Measurements from ENCODE around the gene BTBD16. TPM values are rescaled to one million over a fixed set of nuclear protein-coding genes. Genes with fewer than 3 reads are reported as not detected.

Gene BTBD16
- total and polyA plus RNA-seq, 2 experiments from 2014 or later = 0.09 to 0.16 TPM

DNA sequence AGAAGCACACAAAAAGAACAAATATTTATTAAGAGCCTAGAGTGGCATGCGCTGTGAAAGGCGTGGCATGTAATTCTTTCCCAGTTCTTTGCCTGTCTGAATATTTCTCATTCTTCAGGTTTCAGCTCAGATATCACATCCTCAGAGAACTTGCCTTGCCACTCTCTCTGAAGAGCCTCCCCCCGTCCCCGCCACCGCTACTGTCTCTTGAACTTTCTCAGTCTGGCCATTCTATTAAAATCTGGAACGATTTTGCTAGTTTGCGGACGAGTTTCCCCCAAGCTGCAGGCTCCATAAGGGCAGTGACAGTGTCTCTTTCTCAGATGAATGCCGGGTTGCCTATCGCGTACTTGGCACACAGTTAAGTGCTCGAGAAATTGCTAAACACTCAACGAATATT is 102.6 kb downstream of the BTBD16 start:
- Histone ChIP-seq H3K4me1 (ENCODE audit: low read depth) (peaks cover 17% of the 10 kb centered on the region), H3K36me3 (no peaks in the 10 kb centered on the region)

DNA sequence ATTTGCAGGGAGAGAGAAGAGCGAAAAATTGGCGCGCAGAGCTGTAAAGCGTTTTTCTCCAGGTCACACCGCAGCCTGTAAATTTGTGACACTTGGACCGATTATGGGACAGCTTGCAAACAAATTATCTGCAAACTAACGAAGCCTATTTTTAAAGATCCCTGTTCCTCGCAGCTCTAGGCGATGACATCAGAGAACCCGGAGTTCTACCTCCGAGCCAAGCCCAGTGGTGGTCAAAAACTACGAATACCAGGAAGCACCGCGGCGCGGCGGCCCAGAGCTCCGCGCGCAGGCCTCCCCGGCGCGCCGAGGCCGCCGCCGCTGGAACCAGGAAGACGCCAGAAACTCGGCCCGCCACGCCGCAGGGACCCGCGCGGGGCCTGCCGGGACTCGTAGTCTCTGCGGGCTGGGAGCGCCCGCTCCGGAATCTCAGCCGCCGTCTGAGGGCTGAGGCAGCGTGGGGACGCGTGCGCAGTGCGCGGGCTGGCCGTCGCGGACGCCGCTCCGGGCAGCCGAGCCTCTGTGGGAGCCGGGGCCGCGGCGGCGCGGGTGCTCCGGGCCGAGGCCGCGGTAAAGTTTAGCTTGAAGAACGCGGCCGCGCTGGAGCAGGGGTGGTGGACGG is 103.3 kb downstream of the BTBD16 start, which contains the start of gene PLEKHA1:
PLEKHA1 (plus strand) TSS at position 472 of the 622 bp plus-strand sequence. CDS start 18,493 bp downstream, outside the sequence.
- peak within 1 kb of the TSS; percentile 88 for H3K4me3 ChIP-seq
- H3K27me3 ChIP-seq = no peaks in the 10 kb centered on the region
- peak; percentile 97 for DNase-seq (ENCODE audit: low read depth in 1 of 2, low spot score in 1 of 2)
- no peaks in the 10 kb centered on the region for H3K36me3 ChIP-seq
- no peak for TF ChIP-seq CTCF (IDR thresholded peaks at IDR 0.05; ENCODE audit: low read depth, low read length)
- peaks cover 17% of the 10 kb centered on the region for H3K4me1 ChIP-seq (ENCODE audit: low read depth)
- no peaks in the 10 kb centered on the region for H3K9me3 ChIP-seq (ENCODE audit: low read depth)
- H3K27ac ChIP-seq = peak within 1 kb of the TSS; percentile 87

More for the DNA sequence above, 102.6 kb downstream of the BTBD16 start:
- Histone ChIP-seq H3K4me3 (peak overlapping the region; percentile 88), H3K27me3 (no peaks in the 10 kb centered on the region), H3K27ac (peak overlapping the region; percentile 3), H3K9me3 (ENCODE audit: low read depth) (no peaks in the 10 kb centered on the region)
- DNase-seq (ENCODE audit: low read depth in 1 of 2, low spot score in 1 of 2) = peak; percentile 19 to 35
- no peak for TF ChIP-seq CTCF (IDR thresholded peaks at IDR 0.05; ENCODE audit: low read depth, low read length)

DNA sequence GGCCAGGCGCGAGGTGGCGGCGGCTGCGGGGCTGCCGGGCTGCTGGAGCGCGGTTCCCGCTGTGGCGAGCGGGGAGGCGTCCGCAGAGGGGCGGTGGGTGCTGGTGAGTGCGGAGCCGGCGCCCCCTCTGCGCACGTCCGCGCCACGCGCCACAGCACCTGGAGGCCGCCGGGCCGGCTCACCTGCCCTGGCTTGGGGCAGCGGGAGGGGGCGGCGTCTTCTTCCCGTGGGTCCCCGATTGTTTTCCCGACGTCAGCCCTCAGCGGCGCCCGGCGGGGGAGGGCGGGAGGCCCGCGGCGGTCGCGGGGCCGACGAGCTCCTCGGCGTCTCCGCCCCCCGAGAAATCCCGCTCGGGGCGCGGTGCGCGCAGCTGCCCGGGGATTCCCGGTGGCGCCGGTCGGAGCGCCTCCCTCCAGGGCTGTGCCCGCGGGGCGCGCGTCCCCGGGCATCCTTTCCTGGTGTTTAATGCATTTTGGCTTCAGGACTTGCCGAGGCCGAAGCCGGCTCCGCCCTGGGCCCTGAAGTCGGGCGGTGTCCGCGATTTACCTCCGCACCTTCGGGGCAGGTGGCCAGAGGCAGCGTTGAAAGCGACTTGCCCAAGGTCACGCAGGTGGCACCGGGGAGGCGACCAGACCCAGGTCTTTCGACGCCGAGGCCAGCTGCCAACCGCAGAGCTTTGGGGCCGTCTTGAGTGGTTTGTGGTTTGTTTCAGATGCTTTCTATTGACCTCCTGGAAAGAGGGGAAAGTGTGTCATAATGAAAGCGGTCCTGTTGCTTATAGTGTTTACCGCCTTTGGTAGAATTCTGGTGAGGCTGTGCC is 104.0 kb downstream of the BTBD16 start:
- Histone ChIP-seq H3K27me3 (no peaks in the 10 kb centered on the region), H3K9me3 (ENCODE audit: low read depth) (no peaks in the 10 kb centered on the region), H3K4me3 (peak overlapping the region; percentile 88), H3K4me1 (ENCODE audit: low read depth) (peaks cover 17% of the 10 kb centered on the region), H3K36me3 (no peaks in the 10 kb centered on the region), H3K27ac (peak overlapping the region; percentile 87)
- DNase-seq (ENCODE audit: low read depth in 1 of 2, low spot score in 1 of 2) = peak; percentile 55 to 57
- no peak for TF ChIP-seq CTCF (IDR thresholded peaks at IDR 0.05; ENCODE audit: low read depth, low read length)

DNA sequence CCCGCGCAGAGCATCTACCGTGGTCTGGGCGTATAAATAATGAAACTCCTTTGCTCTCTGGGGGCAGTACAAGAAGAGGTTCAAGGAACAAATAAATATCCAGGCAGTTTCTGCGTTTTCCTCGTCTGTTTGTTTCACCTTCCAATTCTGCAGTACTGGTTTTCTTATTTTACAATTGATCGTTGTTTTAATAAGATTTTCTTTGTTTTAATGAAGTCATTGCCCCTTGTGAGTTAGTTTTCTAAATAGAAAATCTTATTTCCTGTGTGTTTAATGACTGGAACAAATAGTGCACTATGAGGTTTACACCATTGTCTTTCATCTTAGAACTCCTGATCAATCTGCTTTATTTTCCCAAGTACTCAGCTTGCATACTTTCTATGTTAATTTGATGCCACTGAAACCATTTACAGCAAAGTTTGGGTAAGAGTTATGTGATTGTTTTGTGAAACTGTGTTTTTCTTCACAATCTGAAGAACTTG is 104.6 kb downstream of the BTBD16 start:
- H3K36me3 ChIP-seq = no peaks in the 10 kb centered on the region
- peak overlapping the region; percentile 88 for H3K4me3 ChIP-seq
- H3K27me3 ChIP-seq = no peaks in the 10 kb centered on the region
- H3K4me1 ChIP-seq (ENCODE audit: low read depth) = peaks cover 17% of the 10 kb centered on the region
- no peak for TF ChIP-seq CTCF (IDR thresholded peaks at IDR 0.05; ENCODE audit: low read depth, low read length)
- no peaks in the 10 kb centered on the region for H3K9me3 ChIP-seq (ENCODE audit: low read depth)
- DNase-seq (ENCODE audit: low read depth in 1 of 2, low spot score in 1 of 2) = no peak
- H3K27ac ChIP-seq = no peak overlapping the region

DNA sequence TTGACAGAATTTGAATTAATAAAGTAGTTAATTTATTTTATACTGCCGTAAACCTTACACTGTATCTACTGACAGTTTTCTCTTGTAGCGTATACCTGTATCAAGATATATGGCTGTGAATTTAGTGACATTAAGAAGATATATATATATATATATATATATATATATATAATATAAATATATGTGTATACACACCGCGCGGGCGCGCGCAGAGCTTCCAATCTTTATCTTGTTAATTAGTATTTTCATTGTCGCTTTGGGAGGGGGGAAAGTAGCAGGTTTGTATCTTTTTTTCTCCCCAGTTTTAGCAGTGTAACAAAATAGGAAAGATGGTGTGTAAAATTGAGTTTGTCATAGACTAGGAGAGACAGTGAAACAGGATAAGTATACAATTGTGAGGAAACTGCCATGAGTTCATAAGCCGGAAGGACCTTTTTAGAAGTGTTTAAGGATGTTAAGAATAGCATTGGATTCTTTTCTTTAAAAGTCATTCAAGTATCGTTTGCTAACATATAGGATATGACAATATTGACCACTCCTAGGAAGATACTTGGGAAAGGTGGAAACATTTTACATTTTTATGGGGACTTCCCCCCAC is 105.4 kb downstream of the BTBD16 start:
- DNase-seq (ENCODE audit: low read depth in 1 of 2, low spot score in 1 of 2) = no peak
- no peaks in the 10 kb centered on the region for H3K36me3 ChIP-seq
- peaks cover 17% of the 10 kb centered on the region for H3K4me1 ChIP-seq (ENCODE audit: low read depth)
- no peaks in the 10 kb centered on the region for H3K27me3 ChIP-seq
- TF ChIP-seq CTCF (IDR thresholded peaks at IDR 0.05; ENCODE audit: low read depth, low read length) = no peak
- H3K9me3 ChIP-seq (ENCODE audit: low read depth) = no peaks in the 10 kb centered on the region
- H3K27ac ChIP-seq = no peak overlapping the region
- H3K4me3 ChIP-seq = no peak overlapping the region
